ENCODE data around the gene IFNGR1.
"Not testable (repeated sequence)": the region's sequence is repeated elsewhere in the genome, so short reads cannot be mapped to it uniquely, and the experiment has no call there.

IFNGR1 gene

GRCh38 chr6:137235686-137236085, 16.5 kb upstream of the IFNGR1 start:
- no peak for DNase-seq

GRCh38 chr6:137233911-137234863, 15.0 kb upstream of the IFNGR1 start:
- peak; percentile 39 for DNase-seq

- DNase-seq: peak; percentile 40
Measured at GRCh38 chr6:137231895-137232294, 12.7 kb upstream of the IFNGR1 start.

- no peak for DNase-seq
Measured at GRCh38 chr6:137230956-137231555, 11.9 kb upstream of the IFNGR1 start.

- DNase-seq: no peak
Measured at GRCh38 chr6:137230547-137230946, 11.4 kb upstream of the IFNGR1 start.

- DNase-seq: no peak
Measured at GRCh38 chr6:137229075-137229759, 10.0 kb upstream of the IFNGR1 start.

- DNase-seq: no peak
Measured at GRCh38 chr6:137227871-137228302, 8.7 kb upstream of the IFNGR1 start.

GRCh38 chr6:137226697-137227096, 7.5 kb upstream of the IFNGR1 start:
- no peak for DNase-seq

GRCh38 chr6:137224799-137225198, 5.6 kb upstream of the IFNGR1 start:
- no peak for DNase-seq

- no peak for DNase-seq
Measured at GRCh38 chr6:137223370-137224131, 4.4 kb upstream of the IFNGR1 start.

GRCh38 chr6:137222381-137222780, 3.2 kb upstream of the IFNGR1 start:
- DNase-seq: no peak

GRCh38 chr6:137219664-137220252, 573 bp upstream of the IFNGR1 start:
- DNase-seq: no peak

- peak; percentile 51 for DNase-seq
Measured at GRCh38 chr6:137218473-137218916, 690 bp downstream of the IFNGR1 start.

- no peak for DNase-seq
Measured at GRCh38 chr6:137217801-137218472, 1.2 kb downstream of the IFNGR1 start.

GRCh38 chr6:137216875-137217553, 2.2 kb downstream of the IFNGR1 start:
- no peak for DNase-seq

- no peak for DNase-seq
Measured at GRCh38 chr6:137216106-137216505, 3.1 kb downstream of the IFNGR1 start.

- DNase-seq: not testable (repeated sequence)
Measured at GRCh38 chr6:137215630-137216029, 3.6 kb downstream of the IFNGR1 start.

- DNase-seq: no peak
Measured at GRCh38 chr6:137214931-137215330, 4.3 kb downstream of the IFNGR1 start.

- no peak for DNase-seq
Measured at GRCh38 chr6:137213813-137214212, 5.4 kb downstream of the IFNGR1 start.

GRCh38 chr6:137213331-137213740, 5.8 kb downstream of the IFNGR1 start:
- DNase-seq: no peak

GRCh38 chr6:137211910-137212309, 7.3 kb downstream of the IFNGR1 start:
- DNase-seq: no peak

Measured in activated CD4-positive, alpha-beta T cell treated with anti-CD3 and anti-CD28 coated beads, Interleukin-2, Interleukin-6, amounts not matched to agents 100 ng/mL and 50 ng/mL, durations not matched to agents 16 hours and 8 hours (primary cell).